HEK293T (cell line): ENCODE data around the gene SEMA6A.

Experiments used
- CTCF ChIA-PET: fragments of 350-600 bp; formaldehyde crosslinking; extraction: SDS; loops from one replicate; lab custom pipeline; 2021; ENCODE audit warnings: antibody characterized with exemption, inconsistent platforms; lab: Yijun Ruan, JAX
- POLR2A ChIA-PET: fragments of 350-600 bp; formaldehyde crosslinking; extraction: SDS; loops from one replicate; lab custom pipeline; 2020; ENCODE audit warnings: antibody characterized with exemption, inconsistent platforms; lab: Yijun Ruan, JAX
- DNase-seq: peaks from one replicate; pipeline ENCODE4 v3.0.0; 2012; ENCODE audit warnings: mixed read lengths; ENCODE audit errors: extremely low spot score
- ARNT ChIP-seq: fragments of 450-650 bp; IDR thresholded peaks from 2 replicates; pipeline ENCODE4 v1.6.1; 2017; ENCODE audit warnings: mild to moderate bottlenecking
- BHLHE40 ChIP-seq: fragments of 450-650 bp; IDR thresholded peaks from 2 replicates; pipeline ENCODE4 v1.6.1; 2016; ENCODE audit warnings: mild to moderate bottlenecking, moderate library complexity, borderline replicate concordance
- CTBP1 ChIP-seq: fragments of 450-650 bp; IDR thresholded peaks from 2 replicates; pipeline ENCODE4 v1.6.1; 2016; ENCODE audit warnings: borderline replicate concordance
- ELF4 ChIP-seq: fragments of 450-650 bp; IDR thresholded peaks from 2 replicates; pipeline ENCODE4 v1.6.1; 2017; ENCODE audit warnings: antibody characterized with exemption
- FOXA1 ChIP-seq: fragments of 450-650 bp; IDR thresholded peaks from 2 replicates; pipeline ENCODE4 v1.6.1; 2016; ENCODE audit warnings: mild to moderate bottlenecking
- FOXK2 ChIP-seq: fragments of 450-650 bp; IDR thresholded peaks from 2 replicates; pipeline ENCODE4 v1.6.1; 2016; ENCODE audit warnings: mild to moderate bottlenecking
- FOXM1 ChIP-seq: fragments of 450-650 bp; IDR thresholded peaks from 2 replicates; pipeline ENCODE4 v1.6.1; 2017; ENCODE audit warnings: mild to moderate bottlenecking, borderline replicate concordance
- HDGF ChIP-seq: fragments of 450-650 bp; IDR thresholded peaks from 2 replicates; pipeline ENCODE4 v1.6.1; 2017; ENCODE audit warnings: antibody characterized with exemption, borderline replicate concordance
- L3MBTL2 ChIP-seq: fragments of 450-650 bp; conservative IDR thresholded peaks from 2 replicates; pipeline ENCODE4 v1.6.1; 2016; ENCODE audit warnings: mild to moderate bottlenecking
- LEF1 ChIP-seq: fragments of 450-650 bp; IDR thresholded peaks from 2 replicates; pipeline ENCODE4 v1.6.1; 2017; ENCODE audit warnings: mild to moderate bottlenecking, borderline replicate concordance
- NFRKB ChIP-seq: fragments of 450-650 bp; IDR thresholded peaks from 2 replicates; pipeline ENCODE4 v1.6.1; 2016; ENCODE audit warnings: mild to moderate bottlenecking, moderate library complexity
- PKNOX1 ChIP-seq: fragments of 450-650 bp; IDR thresholded peaks from 2 replicates; pipeline ENCODE4 v1.6.1; 2016
- SP1 ChIP-seq: fragments of 450-650 bp; IDR thresholded peaks from 2 replicates; pipeline ENCODE4 v1.6.1; 2017
- SUZ12 ChIP-seq: fragments of 450-650 bp; IDR thresholded peaks from 2 replicates; pipeline ENCODE4 v1.6.1; 2016; ENCODE audit warnings: mild to moderate bottlenecking
- TARDBP ChIP-seq: fragments of 450-650 bp; IDR thresholded peaks from 2 replicates; pipeline ENCODE4 v1.6.1; 2016
- ZNF384 ChIP-seq: fragments of 450-650 bp; IDR thresholded peaks from 2 replicates; pipeline ENCODE4 v1.6.1; 2016

Gene SEMA6A

GRCh38 chr5:116543501-116543900, 31.1 kb downstream of the SEMA6A start:
- TF ChIP-seq L3MBTL2 (no peak), NFRKB (no peak), TARDBP (no peak), CTBP1 (no peak), LEF1 (no peak), BHLHE40 (no peak), HDGF (no peak), FOXM1 (no peak), SP1 (no peak), FOXK2 (no peak), PKNOX1 (no peak), SUZ12 (no peak), ZNF384 (no peak), ARNT (no peak), ELF4 (no peak), FOXA1 (no peak)
- POLR2A ChIA-PET: no interaction called here
- CTCF ChIA-PET: no interaction called here
- no peak for DNase-seq

GRCh38 chr5:116542619-116543018, 32.0 kb downstream of the SEMA6A start:
- POLR2A ChIA-PET: no interaction called here
- TF ChIP-seq ELF4 (no peak), SUZ12 (no peak), ZNF384 (no peak), FOXM1 (no peak), FOXA1 (no peak), L3MBTL2 (no peak), HDGF (no peak), LEF1 (no peak), SP1 (no peak), TARDBP (no peak), CTBP1 (no peak)
- CTCF ChIA-PET: no interaction called here
- no peak for DNase-seq

- TF ChIP-seq BHLHE40 (no peak), ELF4 (no peak), NFRKB (no peak), FOXK2 (no peak), L3MBTL2 (no peak), CTBP1 (no peak), FOXM1 (no peak), FOXA1 (no peak), TARDBP (no peak), SP1 (no peak), ZNF384 (no peak), HDGF (no peak), SUZ12 (no peak), PKNOX1 (no peak)
- ChIA-PET CTCF (no interaction called here), POLR2A (no interaction called here)
- DNase-seq: no peak
Observed at GRCh38 chr5:116539222-116539621, 35.4 kb downstream of the SEMA6A start.

GRCh38 chr5:116536316-116537083, 38.1 kb downstream of the SEMA6A start:
- no peak for DNase-seq
- TF ChIP-seq BHLHE40: no peak
- TF ChIP-seq ZNF384: no peak
- no peak for TF ChIP-seq L3MBTL2
- no peak for TF ChIP-seq ELF4
- TF ChIP-seq TARDBP: no peak
- CTCF ChIA-PET: no interaction called here
- POLR2A ChIA-PET: no interaction called here

- TF ChIP-seq ARNT (no peak), NFRKB (no peak), SUZ12 (no peak), BHLHE40 (no peak), PKNOX1 (no peak), CTBP1 (no peak), SP1 (no peak), TARDBP (no peak), ZNF384 (no peak), LEF1 (no peak)
- ChIA-PET POLR2A (interaction anchor here (1.0 to 1.7 kb wide), 2 partner anchors 10 to 40 kb away, joined by 3 read pairs; no protein-coding TSS in a partner anchor), CTCF (no interaction called here)
- DNase-seq: no peak
Observed at GRCh38 chr5:116534964-116535651, 39.5 kb downstream of the SEMA6A start.
